HepG2 (cell line): ENCODE data around the gene CLPX. TPM values are rescaled to one million over a fixed set of nuclear protein-coding genes. Genes with fewer than 3 reads are reported as not detected.
A peak's percentile ranks its signal among the peaks of the same experiment; 100 is the strongest.

ENCODE experiments used
- ARID5B ChIP-seq: IDR thresholded peaks from 2 replicates; pipeline ENCODE4 v1.4.0; 2020; ENCODE audit warnings: mild to moderate bottlenecking, missing genetic modification reagents
- CEBPG ChIP-seq: IDR thresholded peaks from 2 replicates; pipeline ENCODE4 v1.6.1; 2016
- FOSL2 ChIP-seq: sonication (generic); formaldehyde crosslinking; IDR thresholded peaks from 2 replicates; pipeline ENCODE4 v1.4.0; 2020; ENCODE audit warnings: missing genetic modification reagents
- FOXK2 ChIP-seq: fragments of 450-650 bp; IDR thresholded peaks from 2 replicates; pipeline ENCODE4 v1.6.1; 2016
- GFI1 ChIP-seq: sonication (generic); formaldehyde crosslinking; IDR thresholded peaks from 2 replicates; pipeline ENCODE4 v1.5.0; 2020; ENCODE audit warnings: missing genetic modification reagents, mild to moderate bottlenecking, borderline replicate concordance
- HBP1 ChIP-seq: IDR thresholded peaks from 2 replicates; pipeline ENCODE4 v1.6.1; 2016; ENCODE audit warnings: low read depth, control low read depth
- PAXIP1 ChIP-seq: sonication (generic); formaldehyde crosslinking; conservative IDR thresholded peaks from 2 replicates; pipeline ENCODE4 v1.4.0; 2020; ENCODE audit warnings: mild to moderate bottlenecking, missing genetic modification reagents, moderate library complexity
- RFXANK ChIP-seq: IDR thresholded peaks from 2 replicates; pipeline ENCODE4 v1.6.1; 2016
- THRA ChIP-seq: sonication (generic); formaldehyde crosslinking; IDR thresholded peaks from 2 replicates; pipeline ENCODE4 v1.4.0; 2020; ENCODE audit warnings: missing genetic modification reagents, borderline replicate concordance
- ZNF362 ChIP-seq: sonication (generic); formaldehyde crosslinking; IDR thresholded peaks from 2 replicates; pipeline ENCODE4 v1.4.0; 2020; ENCODE audit warnings: missing genetic modification reagents, mild to moderate bottlenecking, borderline replicate concordance
- ZNF589 ChIP-seq: sonication (generic); formaldehyde crosslinking; conservative IDR thresholded peaks from 2 replicates; pipeline ENCODE4 v1.8.0; 2022; ENCODE audit warnings: mild to moderate bottlenecking, moderate library complexity, missing genetic modification reagents
- ZNF609 ChIP-seq: sonication (generic); formaldehyde crosslinking; IDR thresholded peaks from 2 replicates; pipeline ENCODE4 v1.4.0; 2020; ENCODE audit warnings: mild to moderate bottlenecking, missing genetic modification reagents, borderline replicate concordance
- ZNF629 ChIP-seq: sonication (generic); formaldehyde crosslinking; conservative IDR thresholded peaks from 2 replicates; pipeline ENCODE4 v1.5.0; 2020; ENCODE audit warnings: missing genetic modification reagents
- polyA plus RNA-seq, 8 experiments: library from polyadenylated mRNA; depleted of rRNA in 3 of 8; stranded (reverse) in 7 of 8; unstranded in 1 of 8; fragments of >200 nt; fragmentation: Illumina TruSeq in 4 of 8; extraction: Trizol in 4 of 8; gene quantifications; 2 replicates each; pipeline versions ENCODE4 v1.2.1 to v1.2.3, GENCODE V29; 2011 to 2016; ENCODE audit warnings: low read depth in 4 of 8, missing spikeins in 1 of 8, mixed read lengths in 1 of 8; ENCODE audit not compliant: insufficient read depth in 1 of 8
- total RNA-seq, 5 experiments: library from RNA; depleted of rRNA; stranded (reverse); fragments of >200 nt; fragmentation: Illumina TruSeq; extraction: Trizol; gene quantifications; 2 replicates each; pipeline ENCODE4 v1.2.3, GENCODE V29; 2016; ENCODE audit warnings: low read depth in 1 of 5

Gene CLPX
- total and polyA plus RNA-seq, 2 of the 13 experiments (the other 11 are each of a cell fraction or from before 2014, with no cell fraction given), result 33.9 to 61.3 TPM

GRCh38 chr15:65171428-65171827 is 13.7 kb downstream of the CLPX start (continued):
- TF ChIP-seq ZNF609, result peak; percentile 71
- TF ChIP-seq ZNF629 (CRISPR knock-in tag), result no peak
- TF ChIP-seq GFI1 (CRISPR knock-in tag), result peak; percentile 32; the same call in 1 of the 2 replicates
- no peak for TF ChIP-seq HBP1
- TF ChIP-seq ARID5B (CRISPR knock-in tag), result peak; percentile 84
- TF ChIP-seq ZNF362, result no peak
- TF ChIP-seq ZNF589 (CRISPR knock-in tag), result no peak
- TF ChIP-seq FOXK2, result peak; percentile 60; the same call in 1 of the 2 replicates
- peak; percentile 89 for TF ChIP-seq PAXIP1 (CRISPR knock-in tag)
- TF ChIP-seq THRA, result no peak
- peak; percentile 67 for TF ChIP-seq FOSL2
- TF ChIP-seq RFXANK (CRISPR knock-in tag), result no peak
- TF ChIP-seq CEBPG (CRISPR knock-in tag), result 0 out of 2 replicates have a peak, but pooled peaks have one; percentile 18
